Measurements from ENCODE around the gene ZNF438.

DNA sequence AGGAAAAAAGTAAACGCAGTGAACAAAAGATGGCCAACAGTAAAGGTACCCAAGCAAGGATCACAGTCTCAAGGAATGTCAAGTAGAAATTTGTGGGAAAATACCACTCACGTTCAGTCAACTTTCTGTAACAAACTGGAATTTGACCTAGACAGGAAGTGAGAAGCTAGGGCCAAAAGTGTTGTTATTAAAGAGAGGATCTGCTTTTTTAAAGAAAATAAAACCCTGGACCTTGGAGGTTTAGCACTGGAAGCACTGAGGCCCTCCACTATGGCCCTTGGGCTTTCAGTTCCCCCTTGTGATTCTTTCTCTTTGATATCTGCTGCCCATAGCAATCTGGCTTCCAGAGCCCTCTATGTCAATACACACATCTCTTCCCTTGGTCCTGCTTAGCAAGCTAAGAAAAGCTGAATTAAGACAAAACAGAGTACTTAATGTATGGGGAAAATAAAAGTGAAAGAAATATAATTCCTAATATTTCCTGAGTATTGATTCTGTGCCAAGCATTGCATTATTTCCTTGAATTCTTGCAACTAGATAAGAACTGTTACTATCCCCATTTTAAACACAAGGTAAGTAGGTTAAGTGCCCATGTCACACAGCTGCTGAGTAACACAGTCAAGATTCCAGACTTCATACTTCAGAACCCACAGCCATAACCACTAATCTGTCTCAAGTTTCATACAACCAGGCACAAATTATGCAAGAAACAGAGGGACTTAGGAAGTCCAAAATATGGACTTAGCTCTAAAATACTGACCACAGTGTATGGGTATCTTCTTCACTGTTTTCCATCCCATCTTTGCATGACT, 2.6 kb upstream of the ZNF438 start:
- TF ChIP-seq POLR2A (IDR thresholded peaks at IDR 0.05), result no peak
- no peak for TF ChIP-seq CTCF (IDR thresholded peaks at IDR 0.05)
